Measurements from ENCODE around the gene COL8A1.
"Not testable (repeated sequence)": the region's sequence is repeated elsewhere in the genome, so short reads cannot be mapped to it uniquely, and the experiment has no call there.

DNA sequence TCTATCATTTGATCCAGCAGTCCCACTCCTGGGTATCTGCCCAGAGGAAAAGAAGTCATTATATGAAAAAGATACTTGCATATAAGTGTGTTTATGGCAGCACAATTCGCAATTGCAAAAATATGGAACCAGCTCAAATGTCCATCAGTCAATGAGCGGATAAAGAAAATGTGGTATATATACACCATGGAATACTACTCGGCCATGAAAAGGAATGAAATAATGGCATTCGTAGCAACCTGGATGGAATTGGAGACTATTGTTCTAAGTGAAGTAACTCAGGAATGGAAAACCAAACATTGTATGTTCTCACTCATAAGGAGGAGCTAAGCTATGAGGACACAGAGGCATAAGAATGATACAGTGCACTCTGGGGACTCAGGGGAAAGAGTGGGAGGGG lies 203.6 kb downstream of the COL8A1 start:
- not testable (repeated sequence) for TF ChIP-seq RAD21 (CRISPR knock-in tag; conservative IDR thresholded peaks at IDR 0.05 in 1 of 2, IDR thresholded peaks at IDR 0.05 in 1 of 2); ZBTB8A (IDR thresholded peaks at IDR 0.05; ENCODE audit: partially characterized antibody); ZKSCAN8 (CRISPR knock-in tag; IDR thresholded peaks at IDR 0.05); EP300 (IDR thresholded peaks at IDR 0.05; ENCODE audit: low read length); CHCHD3 (CRISPR knock-in tag; IDR thresholded peaks at IDR 0.05); SREBF1 (IDR thresholded peaks at IDR 0.05; ENCODE audit: borderline replicate concordance, low read depth, low read length); MAFK (IDR thresholded peaks at IDR 0.05; ENCODE audit: low read length); ZZZ3 (IDR thresholded peaks at IDR 0.05)
- TF ChIP-seq, protein P1, sequence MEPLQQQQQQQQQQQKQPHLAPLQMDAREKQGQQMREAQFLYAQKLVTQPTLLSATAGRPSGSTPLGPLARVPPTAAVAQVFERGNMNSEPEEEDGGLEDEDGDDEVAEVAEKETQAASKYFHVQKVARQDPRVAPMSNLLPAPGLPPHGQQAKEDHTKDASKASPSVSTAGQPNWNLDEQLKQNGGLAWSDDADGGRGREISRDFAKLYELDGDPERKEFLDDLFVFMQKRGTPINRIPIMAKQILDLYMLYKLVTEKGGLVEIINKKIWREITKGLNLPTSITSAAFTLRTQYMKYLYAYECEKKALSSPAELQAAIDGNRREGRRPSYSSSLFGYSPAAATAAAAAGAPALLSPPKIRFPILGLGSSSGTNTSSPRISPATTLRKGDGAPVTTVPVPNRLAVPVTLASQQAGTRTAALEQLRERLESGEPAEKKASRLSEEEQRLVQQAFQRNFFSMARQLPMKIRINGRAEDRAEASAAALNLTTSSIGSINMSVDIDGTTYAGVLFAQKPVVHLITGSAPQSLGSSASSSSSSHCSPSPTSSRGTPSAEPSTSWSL (CRISPR knock-in tag; IDR thresholded peaks at IDR 0.05; ENCODE audit: borderline replicate concordance): not testable (repeated sequence)
- TF ChIP-seq, protein P2, sequence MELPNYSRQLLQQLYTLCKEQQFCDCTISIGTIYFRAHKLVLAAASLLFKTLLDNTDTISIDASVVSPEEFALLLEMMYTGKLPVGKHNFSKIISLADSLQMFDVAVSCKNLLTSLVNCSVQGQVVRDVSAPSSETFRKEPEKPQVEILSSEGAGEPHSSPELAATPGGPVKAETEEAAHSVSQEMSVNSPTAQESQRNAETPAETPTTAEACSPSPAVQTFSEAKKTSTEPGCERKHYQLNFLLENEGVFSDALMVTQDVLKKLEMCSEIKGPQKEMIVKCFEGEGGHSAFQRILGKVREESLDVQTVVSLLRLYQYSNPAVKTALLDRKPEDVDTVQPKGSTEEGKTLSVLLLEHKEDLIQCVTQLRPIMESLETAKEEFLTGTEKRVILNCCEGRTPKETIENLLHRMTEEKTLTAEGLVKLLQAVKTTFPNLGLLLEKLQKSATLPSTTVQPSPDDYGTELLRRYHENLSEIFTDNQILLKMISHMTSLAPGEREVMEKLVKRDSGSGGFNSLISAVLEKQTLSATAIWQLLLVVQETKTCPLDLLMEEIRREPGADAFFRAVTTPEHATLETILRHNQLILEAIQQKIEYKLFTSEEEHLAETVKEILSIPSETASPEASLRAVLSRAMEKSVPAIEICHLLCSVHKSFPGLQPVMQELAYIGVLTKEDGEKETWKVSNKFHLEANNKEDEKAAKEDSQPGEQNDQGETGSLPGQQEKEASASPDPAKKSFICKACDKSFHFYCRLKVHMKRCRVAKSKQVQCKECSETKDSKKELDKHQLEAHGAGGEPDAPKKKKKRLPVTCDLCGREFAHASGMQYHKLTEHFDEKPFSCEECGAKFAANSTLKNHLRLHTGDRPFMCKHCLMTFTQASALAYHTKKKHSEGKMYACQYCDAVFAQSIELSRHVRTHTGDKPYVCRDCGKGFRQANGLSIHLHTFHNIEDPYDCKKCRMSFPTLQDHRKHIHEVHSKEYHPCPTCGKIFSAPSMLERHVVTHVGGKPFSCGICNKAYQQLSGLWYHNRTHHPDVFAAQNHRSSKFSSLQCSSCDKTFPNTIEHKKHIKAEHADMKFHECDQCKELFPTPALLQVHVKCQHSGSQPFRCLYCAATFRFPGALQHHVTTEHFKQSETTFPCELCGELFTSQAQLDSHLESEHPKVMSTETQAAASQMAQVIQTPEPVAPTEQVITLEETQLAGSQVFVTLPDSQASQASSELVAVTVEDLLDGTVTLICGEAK (IDR thresholded peaks at IDR 0.05): not testable (repeated sequence)
- TF ChIP-seq, protein P2 (CRISPR knock-in tag; IDR thresholded peaks at IDR 0.05): not testable (repeated sequence)
- TF ChIP-seq, protein P3, sequence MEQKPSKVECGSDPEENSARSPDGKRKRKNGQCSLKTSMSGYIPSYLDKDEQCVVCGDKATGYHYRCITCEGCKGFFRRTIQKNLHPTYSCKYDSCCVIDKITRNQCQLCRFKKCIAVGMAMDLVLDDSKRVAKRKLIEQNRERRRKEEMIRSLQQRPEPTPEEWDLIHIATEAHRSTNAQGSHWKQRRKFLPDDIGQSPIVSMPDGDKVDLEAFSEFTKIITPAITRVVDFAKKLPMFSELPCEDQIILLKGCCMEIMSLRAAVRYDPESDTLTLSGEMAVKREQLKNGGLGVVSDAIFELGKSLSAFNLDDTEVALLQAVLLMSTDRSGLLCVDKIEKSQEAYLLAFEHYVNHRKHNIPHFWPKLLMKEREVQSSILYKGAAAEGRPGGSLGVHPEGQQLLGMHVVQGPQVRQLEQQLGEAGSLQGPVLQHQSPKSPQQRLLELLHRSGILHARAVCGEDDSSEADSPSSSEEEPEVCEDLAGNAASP (IDR thresholded peaks at IDR 0.05): not testable (repeated sequence)
- TF ChIP-seq, protein P4, sequence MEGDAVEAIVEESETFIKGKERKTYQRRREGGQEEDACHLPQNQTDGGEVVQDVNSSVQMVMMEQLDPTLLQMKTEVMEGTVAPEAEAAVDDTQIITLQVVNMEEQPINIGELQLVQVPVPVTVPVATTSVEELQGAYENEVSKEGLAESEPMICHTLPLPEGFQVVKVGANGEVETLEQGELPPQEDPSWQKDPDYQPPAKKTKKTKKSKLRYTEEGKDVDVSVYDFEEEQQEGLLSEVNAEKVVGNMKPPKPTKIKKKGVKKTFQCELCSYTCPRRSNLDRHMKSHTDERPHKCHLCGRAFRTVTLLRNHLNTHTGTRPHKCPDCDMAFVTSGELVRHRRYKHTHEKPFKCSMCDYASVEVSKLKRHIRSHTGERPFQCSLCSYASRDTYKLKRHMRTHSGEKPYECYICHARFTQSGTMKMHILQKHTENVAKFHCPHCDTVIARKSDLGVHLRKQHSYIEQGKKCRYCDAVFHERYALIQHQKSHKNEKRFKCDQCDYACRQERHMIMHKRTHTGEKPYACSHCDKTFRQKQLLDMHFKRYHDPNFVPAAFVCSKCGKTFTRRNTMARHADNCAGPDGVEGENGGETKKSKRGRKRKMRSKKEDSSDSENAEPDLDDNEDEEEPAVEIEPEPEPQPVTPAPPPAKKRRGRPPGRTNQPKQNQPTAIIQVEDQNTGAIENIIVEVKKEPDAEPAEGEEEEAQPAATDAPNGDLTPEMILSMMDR (IDR thresholded peaks at IDR 0.05 in 2 of 3, conservative IDR thresholded peaks at IDR 0.05 in 1 of 3; ENCODE audit: insufficient read depth in 2 of 3, low read depth in 1 of 3, low read length in 3 of 3): not testable (repeated sequence)
